ENCODE results near the gene ABTB1. TPM values are rescaled to one million over a fixed set of nuclear protein-coding genes. Genes with fewer than 3 reads are reported as not detected.
A peak's percentile ranks its signal among the peaks of the same experiment; 100 is the strongest.

Gene ABTB1
- total and polyA plus RNA-seq, 9 of the 15 experiments (the other 6 are each of a cell fraction or from before 2014, with no cell fraction given), result 0.04 to 2.3 (median 0.55) TPM; not detected in 1

DNA sequence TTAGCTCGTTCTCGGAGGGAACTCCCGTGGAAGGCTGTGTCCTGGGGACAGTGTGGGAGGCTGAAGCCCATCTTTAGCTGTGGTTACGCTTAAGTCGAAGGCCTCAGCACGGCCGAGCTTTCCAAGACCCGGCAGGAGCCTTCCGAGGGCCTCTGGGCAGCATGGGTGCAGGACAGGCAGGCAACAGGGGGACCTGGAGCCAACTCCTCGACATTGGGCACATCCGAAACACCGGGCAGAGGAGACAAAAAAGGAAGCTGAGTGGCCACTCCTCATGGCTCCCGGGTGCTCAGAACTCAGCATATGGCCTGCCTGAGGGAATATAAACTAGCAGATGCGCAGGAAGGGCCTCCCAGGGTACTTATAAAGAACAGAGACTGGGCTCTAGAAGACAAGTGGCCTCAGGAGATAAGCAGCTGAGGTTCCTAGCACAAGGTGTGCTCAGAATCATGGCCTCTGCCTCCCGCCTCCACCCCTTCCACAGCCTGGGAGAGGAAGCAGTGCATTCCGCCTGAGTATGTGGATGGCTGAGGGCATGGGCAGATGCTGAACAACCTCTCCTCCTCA lies 34.1 kb downstream of the ABTB1 start (continued):
- TF ChIP-seq, protein P1, sequence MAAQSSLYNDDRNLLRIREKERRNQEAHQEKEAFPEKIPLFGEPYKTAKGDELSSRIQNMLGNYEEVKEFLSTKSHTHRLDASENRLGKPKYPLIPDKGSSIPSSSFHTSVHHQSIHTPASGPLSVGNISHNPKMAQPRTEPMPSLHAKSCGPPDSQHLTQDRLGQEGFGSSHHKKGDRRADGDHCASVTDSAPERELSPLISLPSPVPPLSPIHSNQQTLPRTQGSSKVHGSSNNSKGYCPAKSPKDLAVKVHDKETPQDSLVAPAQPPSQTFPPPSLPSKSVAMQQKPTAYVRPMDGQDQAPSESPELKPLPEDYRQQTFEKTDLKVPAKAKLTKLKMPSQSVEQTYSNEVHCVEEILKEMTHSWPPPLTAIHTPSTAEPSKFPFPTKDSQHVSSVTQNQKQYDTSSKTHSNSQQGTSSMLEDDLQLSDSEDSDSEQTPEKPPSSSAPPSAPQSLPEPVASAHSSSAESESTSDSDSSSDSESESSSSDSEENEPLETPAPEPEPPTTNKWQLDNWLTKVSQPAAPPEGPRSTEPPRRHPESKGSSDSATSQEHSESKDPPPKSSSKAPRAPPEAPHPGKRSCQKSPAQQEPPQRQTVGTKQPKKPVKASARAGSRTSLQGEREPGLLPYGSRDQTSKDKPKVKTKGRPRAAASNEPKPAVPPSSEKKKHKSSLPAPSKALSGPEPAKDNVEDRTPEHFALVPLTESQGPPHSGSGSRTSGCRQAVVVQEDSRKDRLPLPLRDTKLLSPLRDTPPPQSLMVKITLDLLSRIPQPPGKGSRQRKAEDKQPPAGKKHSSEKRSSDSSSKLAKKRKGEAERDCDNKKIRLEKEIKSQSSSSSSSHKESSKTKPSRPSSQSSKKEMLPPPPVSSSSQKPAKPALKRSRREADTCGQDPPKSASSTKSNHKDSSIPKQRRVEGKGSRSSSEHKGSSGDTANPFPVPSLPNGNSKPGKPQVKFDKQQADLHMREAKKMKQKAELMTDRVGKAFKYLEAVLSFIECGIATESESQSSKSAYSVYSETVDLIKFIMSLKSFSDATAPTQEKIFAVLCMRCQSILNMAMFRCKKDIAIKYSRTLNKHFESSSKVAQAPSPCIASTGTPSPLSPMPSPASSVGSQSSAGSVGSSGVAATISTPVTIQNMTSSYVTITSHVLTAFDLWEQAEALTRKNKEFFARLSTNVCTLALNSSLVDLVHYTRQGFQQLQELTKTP (IDR thresholded peaks at IDR 0.05; ENCODE audit: low read depth in 1 of 2, partially characterized antibody in 2 of 2), result no peak
- TF ChIP-seq, protein P2, sequence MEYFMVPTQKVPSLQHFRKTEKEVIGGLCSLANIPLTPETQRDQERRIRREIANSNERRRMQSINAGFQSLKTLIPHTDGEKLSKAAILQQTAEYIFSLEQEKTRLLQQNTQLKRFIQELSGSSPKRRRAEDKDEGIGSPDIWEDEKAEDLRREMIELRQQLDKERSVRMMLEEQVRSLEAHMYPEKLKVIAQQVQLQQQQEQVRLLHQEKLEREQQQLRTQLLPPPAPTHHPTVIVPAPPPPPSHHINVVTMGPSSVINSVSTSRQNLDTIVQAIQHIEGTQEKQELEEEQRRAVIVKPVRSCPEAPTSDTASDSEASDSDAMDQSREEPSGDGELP (CRISPR knock-in tag; IDR thresholded peaks at IDR 0.05; ENCODE audit: borderline replicate concordance), result 0 out of 2 replicates have a peak, but pooled peaks have one; percentile 14
- peak; percentile 75 to 82 for TF ChIP-seq NRF1 (conservative IDR thresholded peaks at IDR 0.05 in 1 of 2, IDR thresholded peaks at IDR 0.05 in 1 of 2)
- TF ChIP-seq NELFE (IDR thresholded peaks at IDR 0.05; ENCODE audit: insufficient read depth, insufficient read length), result no peak
- TF ChIP-seq, protein P3, sequence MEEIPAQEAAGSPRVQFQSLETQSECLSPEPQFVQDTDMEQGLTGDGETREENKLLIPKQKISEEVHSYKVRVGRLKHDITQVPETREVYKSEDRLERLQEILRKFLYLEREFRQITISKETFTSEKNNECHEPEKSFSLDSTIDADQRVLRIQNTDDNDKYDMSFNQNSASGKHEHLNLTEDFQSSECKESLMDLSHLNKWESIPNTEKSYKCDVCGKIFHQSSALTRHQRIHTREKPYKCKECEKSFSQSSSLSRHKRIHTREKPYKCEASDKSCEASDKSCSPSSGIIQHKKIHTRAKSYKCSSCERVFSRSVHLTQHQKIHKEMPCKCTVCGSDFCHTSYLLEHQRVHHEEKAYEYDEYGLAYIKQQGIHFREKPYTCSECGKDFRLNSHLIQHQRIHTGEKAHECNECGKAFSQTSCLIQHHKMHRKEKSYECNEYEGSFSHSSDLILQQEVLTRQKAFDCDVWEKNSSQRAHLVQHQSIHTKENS (CRISPR knock-in tag; IDR thresholded peaks at IDR 0.05), result no peak
- TF ChIP-seq ZNF644 (tag; IDR thresholded peaks at IDR 0.05; ENCODE audit: low read depth), result no peak
- TF ChIP-seq, protein P4, sequence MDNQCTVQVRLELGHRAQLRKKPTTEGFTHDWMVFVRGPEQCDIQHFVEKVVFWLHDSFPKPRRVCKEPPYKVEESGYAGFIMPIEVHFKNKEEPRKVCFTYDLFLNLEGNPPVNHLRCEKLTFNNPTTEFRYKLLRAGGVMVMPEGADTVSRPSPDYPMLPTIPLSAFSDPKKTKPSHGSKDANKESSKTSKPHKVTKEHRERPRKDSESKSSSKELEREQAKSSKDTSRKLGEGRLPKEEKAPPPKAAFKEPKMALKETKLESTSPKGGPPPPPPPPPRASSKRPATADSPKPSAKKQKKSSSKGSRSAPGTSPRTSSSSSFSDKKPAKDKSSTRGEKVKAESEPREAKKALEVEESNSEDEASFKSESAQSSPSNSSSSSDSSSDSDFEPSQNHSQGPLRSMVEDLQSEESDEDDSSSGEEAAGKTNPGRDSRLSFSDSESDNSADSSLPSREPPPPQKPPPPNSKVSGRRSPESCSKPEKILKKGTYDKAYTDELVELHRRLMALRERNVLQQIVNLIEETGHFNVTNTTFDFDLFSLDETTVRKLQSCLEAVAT (IDR thresholded peaks at IDR 0.05), result no peak
- TF ChIP-seq ARID1B (IDR thresholded peaks at IDR 0.05), result peak; percentile 69
- TF ChIP-seq, protein P5, sequence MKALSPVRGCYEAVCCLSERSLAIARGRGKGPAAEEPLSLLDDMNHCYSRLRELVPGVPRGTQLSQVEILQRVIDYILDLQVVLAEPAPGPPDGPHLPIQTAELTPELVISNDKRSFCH (CRISPR knock-in tag; IDR thresholded peaks at IDR 0.05), result no peak
- TF ChIP-seq, protein P5 (tag; IDR thresholded peaks at IDR 0.05), result no peak
- peak; percentile 35; the same call in 1 of the 2 replicates for TF ChIP-seq CTBP1 (IDR thresholded peaks at IDR 0.05; ENCODE audit: borderline replicate concordance)
- peak; percentile 50; the same call in 1 of the 2 replicates for TF ChIP-seq NCOR1 (IDR thresholded peaks at IDR 0.05)
- no peak for TF ChIP-seq KLF13 (tag; IDR thresholded peaks at IDR 0.05; ENCODE audit: borderline replicate concordance, low read depth)
- peak; percentile 37; the same call in 1 of the 2 replicates for TF ChIP-seq NFIC (IDR thresholded peaks at IDR 0.05)
- no peak for TF ChIP-seq ZNF586 (CRISPR knock-in tag; conservative IDR thresholded peaks at IDR 0.05)
- TF ChIP-seq, protein P6, sequence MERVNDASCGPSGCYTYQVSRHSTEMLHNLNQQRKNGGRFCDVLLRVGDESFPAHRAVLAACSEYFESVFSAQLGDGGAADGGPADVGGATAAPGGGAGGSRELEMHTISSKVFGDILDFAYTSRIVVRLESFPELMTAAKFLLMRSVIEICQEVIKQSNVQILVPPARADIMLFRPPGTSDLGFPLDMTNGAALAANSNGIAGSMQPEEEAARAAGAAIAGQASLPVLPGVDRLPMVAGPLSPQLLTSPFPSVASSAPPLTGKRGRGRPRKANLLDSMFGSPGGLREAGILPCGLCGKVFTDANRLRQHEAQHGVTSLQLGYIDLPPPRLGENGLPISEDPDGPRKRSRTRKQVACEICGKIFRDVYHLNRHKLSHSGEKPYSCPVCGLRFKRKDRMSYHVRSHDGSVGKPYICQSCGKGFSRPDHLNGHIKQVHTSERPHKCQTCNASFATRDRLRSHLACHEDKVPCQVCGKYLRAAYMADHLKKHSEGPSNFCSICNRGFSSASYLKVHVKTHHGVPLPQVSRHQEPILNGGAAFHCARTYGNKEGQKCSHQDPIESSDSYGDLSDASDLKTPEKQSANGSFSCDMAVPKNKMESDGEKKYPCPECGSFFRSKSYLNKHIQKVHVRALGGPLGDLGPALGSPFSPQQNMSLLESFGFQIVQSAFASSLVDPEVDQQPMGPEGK (CRISPR knock-in tag; IDR thresholded peaks at IDR 0.05; ENCODE audit: borderline replicate concordance), result no peak

All from K562 (cell line).